LNCaP clone FGC (cell line): ENCODE measurements around the gene NME7.
"Not testable (repeated sequence)": the region's sequence is repeated elsewhere in the genome, so short reads cannot be mapped to it uniquely, and the experiment has no call there.

Experiments used
- DNase-seq: peaks from one replicate; pipeline ENCODE4 v3.0.0-alpha.2; 2011; ENCODE audit warnings: low read depth
- H3K4me3 ChIP-seq: 2 replicates; pipeline ENCODE4 v1.5.1; 2011; ENCODE audit warnings: mild to moderate bottlenecking, low read depth, low read length, control low read depth
- CTCF ChIP-seq: IDR thresholded peaks from 2 replicates; pipeline ENCODE4 v1.5.1; 2012; ENCODE audit warnings: mild to moderate bottlenecking; ENCODE audit not compliant: control insufficient read depth, insufficient read depth; ENCODE audit errors: extremely low read depth

NME7 gene

GRCh38 chr1:169345511-169345910 lies 22.1 kb downstream of the NME7 start:
- no peak for DNase-seq
- no peak overlapping the region for H3K4me3 ChIP-seq
- no peak for TF ChIP-seq CTCF

GRCh38 chr1:169342096-169342495 lies 25.5 kb downstream of the NME7 start:
- not testable (repeated sequence) for DNase-seq

GRCh38 chr1:169340882-169341281 lies 26.7 kb downstream of the NME7 start:
- no peak for DNase-seq
- TF ChIP-seq CTCF = no peak
- no peak overlapping the region for H3K4me3 ChIP-seq

More at GRCh38 chr1:169342096-169342495, 25.5 kb downstream of the NME7 start:
- not testable (repeated sequence) for H3K4me3 ChIP-seq

GRCh38 chr1:169339773-169340172 lies 27.8 kb downstream of the NME7 start:
- TF ChIP-seq CTCF = no peak
- no peak for DNase-seq
- H3K4me3 ChIP-seq = no peak overlapping the region

GRCh38 chr1:169338617-169339016 lies 29.0 kb downstream of the NME7 start:
- TF ChIP-seq CTCF = no peak
- no peak overlapping the region for H3K4me3 ChIP-seq

GRCh38 chr1:169336947-169337715 lies 30.5 kb downstream of the NME7 start:
- not testable (repeated sequence) for H3K4me3 ChIP-seq, DNase-seq

More at GRCh38 chr1:169338617-169339016, 29.0 kb downstream of the NME7 start:
- no peak for DNase-seq

GRCh38 chr1:169334727-169335126 lies 32.9 kb downstream of the NME7 start:
- DNase-seq, H3K4me3 ChIP-seq: not testable (repeated sequence)

GRCh38 chr1:169330927-169331326 lies 36.7 kb downstream of the NME7 start:
- DNase-seq = no peak

More at GRCh38 chr1:169330927-169331326, 36.7 kb downstream of the NME7 start:
- TF ChIP-seq CTCF = no peak
- H3K4me3 ChIP-seq = no peak overlapping the region
